ENCODE results near the gene PRPF19. TPM values are rescaled to one million over a fixed set of nuclear protein-coding genes. Genes with fewer than 3 reads are reported as not detected.

PRPF19 gene
- total and polyA plus RNA-seq, 9 of the 15 experiments (the other 6 are each of a cell fraction or from before 2014, with no cell fraction given), result 9.4 to 212 (median 73.2) TPM

- TF ChIP-seq NFATC3 (IDR thresholded peaks at IDR 0.05), result no peak
- TF ChIP-seq, protein P1, sequence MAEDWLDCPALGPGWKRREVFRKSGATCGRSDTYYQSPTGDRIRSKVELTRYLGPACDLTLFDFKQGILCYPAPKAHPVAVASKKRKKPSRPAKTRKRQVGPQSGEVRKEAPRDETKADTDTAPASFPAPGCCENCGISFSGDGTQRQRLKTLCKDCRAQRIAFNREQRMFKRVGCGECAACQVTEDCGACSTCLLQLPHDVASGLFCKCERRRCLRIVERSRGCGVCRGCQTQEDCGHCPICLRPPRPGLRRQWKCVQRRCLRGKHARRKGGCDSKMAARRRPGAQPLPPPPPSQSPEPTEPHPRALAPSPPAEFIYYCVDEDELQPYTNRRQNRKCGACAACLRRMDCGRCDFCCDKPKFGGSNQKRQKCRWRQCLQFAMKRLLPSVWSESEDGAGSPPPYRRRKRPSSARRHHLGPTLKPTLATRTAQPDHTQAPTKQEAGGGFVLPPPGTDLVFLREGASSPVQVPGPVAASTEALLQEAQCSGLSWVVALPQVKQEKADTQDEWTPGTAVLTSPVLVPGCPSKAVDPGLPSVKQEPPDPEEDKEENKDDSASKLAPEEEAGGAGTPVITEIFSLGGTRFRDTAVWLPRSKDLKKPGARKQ (CRISPR knock-in tag; IDR thresholded peaks at IDR 0.05), result no peak
- TF ChIP-seq FOXJ2 (tag; IDR thresholded peaks at IDR 0.05), result no peak
- TF ChIP-seq STAT5B (CRISPR knock-in tag; IDR thresholded peaks at IDR 0.05), result no peak
- TF ChIP-seq BRD9 (IDR thresholded peaks at IDR 0.05; ENCODE audit: low read depth, partially characterized antibody), result no peak
- TF ChIP-seq SMC3 (conservative IDR thresholded peaks at IDR 0.05; ENCODE audit: insufficient read depth, low read depth, low read length), result no peak
- TF ChIP-seq ZNF121 (CRISPR knock-in tag; conservative IDR thresholded peaks at IDR 0.05), result no peak
- peak; percentile 54 for TF ChIP-seq ARID1B (IDR thresholded peaks at IDR 0.05)
- TF ChIP-seq POLR2G (IDR thresholded peaks at IDR 0.05; ENCODE audit: low read depth, low read length), result no peak
- no peak for TF ChIP-seq PHTF2 (CRISPR knock-in tag; IDR thresholded peaks at IDR 0.05)
- no peak for TF ChIP-seq TAF7 (tag; IDR thresholded peaks at IDR 0.05)
- TF ChIP-seq GATA2 (CRISPR knock-in tag; IDR thresholded peaks at IDR 0.05), result peak; percentile 80
- no peak for TF ChIP-seq NFRKB (IDR thresholded peaks at IDR 0.05; ENCODE audit: low read depth)
- TF ChIP-seq HSF4 (CRISPR knock-in tag; IDR thresholded peaks at IDR 0.05; ENCODE audit: borderline replicate concordance), result no peak
- no peak for TF ChIP-seq ILK (tag; IDR thresholded peaks at IDR 0.05; ENCODE audit: borderline replicate concordance, low read depth)
- TF ChIP-seq, protein P2, sequence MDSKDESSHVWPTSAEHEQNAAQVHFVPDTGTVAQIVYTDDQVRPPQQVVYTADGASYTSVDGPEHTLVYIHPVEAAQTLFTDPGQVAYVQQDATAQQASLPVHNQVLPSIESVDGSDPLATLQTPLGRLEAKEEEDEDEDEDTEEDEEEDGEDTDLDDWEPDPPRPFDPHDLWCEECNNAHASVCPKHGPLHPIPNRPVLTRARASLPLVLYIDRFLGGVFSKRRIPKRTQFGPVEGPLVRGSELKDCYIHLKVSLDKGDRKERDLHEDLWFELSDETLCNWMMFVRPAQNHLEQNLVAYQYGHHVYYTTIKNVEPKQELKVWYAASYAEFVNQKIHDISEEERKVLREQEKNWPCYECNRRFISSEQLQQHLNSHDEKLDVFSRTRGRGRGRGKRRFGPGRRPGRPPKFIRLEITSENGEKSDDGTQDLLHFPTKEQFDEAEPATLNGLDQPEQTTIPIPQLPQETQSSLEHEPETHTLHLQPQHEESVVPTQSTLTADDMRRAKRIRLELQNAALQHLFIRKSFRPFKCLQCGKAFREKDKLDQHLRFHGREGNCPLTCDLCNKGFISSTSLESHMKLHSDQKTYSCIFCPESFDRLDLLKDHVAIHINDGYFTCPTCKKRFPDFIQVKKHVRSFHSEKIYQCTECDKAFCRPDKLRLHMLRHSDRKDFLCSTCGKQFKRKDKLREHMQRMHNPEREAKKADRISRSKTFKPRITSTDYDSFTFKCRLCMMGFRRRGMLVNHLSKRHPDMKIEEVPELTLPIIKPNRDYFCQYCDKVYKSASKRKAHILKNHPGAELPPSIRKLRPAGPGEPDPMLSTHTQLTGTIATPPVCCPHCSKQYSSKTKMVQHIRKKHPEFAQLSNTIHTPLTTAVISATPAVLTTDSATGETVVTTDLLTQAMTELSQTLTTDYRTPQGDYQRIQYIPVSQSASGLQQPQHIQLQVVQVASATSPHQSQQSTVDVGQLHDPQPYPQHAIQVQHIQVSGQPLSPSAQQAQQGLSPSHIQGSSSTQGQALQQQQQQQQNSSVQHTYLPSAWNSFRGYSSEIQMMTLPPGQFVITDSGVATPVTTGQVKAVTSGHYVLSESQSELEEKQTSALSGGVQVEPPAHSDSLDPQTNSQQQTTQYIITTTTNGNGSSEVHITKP (IDR thresholded peaks at IDR 0.05; ENCODE audit: partially characterized antibody), result peak; percentile 2
- no peak for TF ChIP-seq AFF1 (IDR thresholded peaks at IDR 0.05; ENCODE audit: low read depth in 1 of 2, partially characterized antibody in 2 of 2)
- no peak for TF ChIP-seq ZC3H4 (CRISPR knock-in tag; IDR thresholded peaks at IDR 0.05; ENCODE audit: borderline replicate concordance)
- no peak for TF ChIP-seq NR4A1 (CRISPR knock-in tag; IDR thresholded peaks at IDR 0.05)
- no peak for TF ChIP-seq NR4A1 (tag; IDR thresholded peaks at IDR 0.05)
- TF ChIP-seq CXXC5 (CRISPR knock-in tag; IDR thresholded peaks at IDR 0.05), result 0 out of 2 replicates have a peak, but pooled peaks have one; percentile 31
- TF ChIP-seq NR1H2 (CRISPR knock-in tag; IDR thresholded peaks at IDR 0.05), result no peak
Observed at GRCh38 chr11:60848714-60849151, 57.7 kb downstream of the PRPF19 start (continued).
